ENCODE measurements around the gene SNHG17. TPM values are rescaled to one million over a fixed set of nuclear protein-coding genes. Genes with fewer than 3 reads are reported as not detected.

Gene SNHG17
- total RNA-seq, 1 donor from 2014 or later, result 54.1 TPM

DNA sequence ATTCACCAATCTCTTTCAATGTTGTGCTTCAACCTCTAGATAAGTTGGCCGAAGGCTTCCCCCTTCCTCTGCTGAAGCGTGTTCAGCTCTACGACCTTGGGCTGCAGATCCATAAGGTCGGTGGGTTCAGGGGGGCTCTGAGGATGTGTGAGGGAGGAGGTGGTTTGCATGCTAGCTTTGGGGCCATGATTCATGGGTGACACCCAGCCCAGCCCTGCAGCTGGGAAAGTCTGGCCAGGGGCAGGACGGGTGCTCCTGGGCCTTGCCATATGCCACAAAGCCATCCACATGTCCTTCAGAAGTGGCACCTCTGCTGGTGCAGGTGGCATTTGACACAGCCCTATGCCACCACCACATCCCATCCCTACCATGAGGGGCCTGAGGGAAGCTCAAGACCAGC, 61.2 kb downstream of the SNHG17 start:
- no peak for DNase-seq (ENCODE audit: low spot score)

DNA sequence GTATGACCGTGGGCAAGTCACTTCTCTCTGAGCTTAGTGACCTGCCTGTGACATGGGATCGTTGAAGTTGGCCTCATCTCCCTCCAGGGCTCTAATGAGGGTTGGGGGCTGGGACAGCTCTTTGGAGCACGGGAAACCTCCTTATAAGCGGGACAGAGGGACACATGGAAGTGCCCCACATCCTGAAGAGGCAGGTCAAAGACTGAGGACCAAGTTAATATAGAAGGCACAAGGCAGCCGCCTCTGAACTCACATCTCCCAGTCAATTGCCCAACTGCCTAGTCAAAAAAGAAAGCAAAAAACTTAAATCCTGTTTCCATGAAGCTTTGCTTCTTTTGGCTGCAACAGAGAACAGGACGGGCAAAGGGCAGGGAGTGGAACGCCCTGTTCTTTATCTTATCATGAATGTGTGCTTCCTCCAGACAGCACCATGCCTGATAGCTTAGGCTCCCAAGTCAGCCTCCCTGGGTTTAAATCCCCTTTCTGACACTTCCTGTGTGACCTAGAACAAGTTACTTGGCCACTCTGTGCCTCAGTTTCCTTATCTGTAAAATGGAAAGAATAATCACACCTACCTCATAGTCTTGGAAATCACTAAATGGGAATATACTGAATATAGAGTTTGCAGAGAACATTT, 61.8 kb downstream of the SNHG17 start:
- DNase-seq (ENCODE audit: low spot score), result no peak

DNA sequence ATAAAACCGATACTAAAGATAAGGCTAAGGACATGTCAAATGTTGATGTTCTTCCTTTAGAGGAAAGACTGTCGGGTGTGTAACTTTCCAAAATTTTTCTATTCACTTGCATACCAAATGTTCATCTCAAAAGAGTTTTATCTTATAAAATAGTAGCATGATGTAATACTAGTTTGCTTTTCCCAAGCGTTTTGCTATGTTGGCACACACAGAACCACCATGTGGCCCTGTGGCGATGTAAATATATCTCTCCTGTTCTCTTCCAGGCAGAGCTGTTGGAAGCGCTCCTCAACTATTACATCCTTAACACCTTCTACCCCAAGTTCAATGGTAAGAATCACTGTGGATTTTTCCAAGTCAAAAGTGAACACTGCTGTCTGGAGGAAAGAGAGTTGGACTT, 62.3 kb downstream of the SNHG17 start:
- DNase-seq (ENCODE audit: low spot score), result no peak

Other genes with a start within 250 kb of the SNHG17 start
- gene KIAA1755, start 174.6 kb downstream of the SNHG17 start, total RNA-seq, result 3.9 TPM
- not detected for gene BPI, start 131.2 kb downstream of the SNHG17 start, total RNA-seq
- gene LBP, start 88.8 kb downstream of the SNHG17 start, total RNA-seq, result 0.83 TPM
- 67.9 TPM for gene RALGAPB, start 37.5 kb upstream of the SNHG17 start, total RNA-seq
- not detected for gene ADIG, start 145.9 kb upstream of the SNHG17 start, total RNA-seq
- 17.9 TPM for gene ARHGAP40, start 166.5 kb upstream of the SNHG17 start, total RNA-seq

Measured in ureter (tissue), 1 donor.